GM19397 (cell line): ENCODE data around the gene UQCC2.

Source experiments
- ATAC-seq: cut with Tn5 transposase; IDR thresholded peaks from one replicate; pipeline ENCODE4 v1.9.1; 2021; ENCODE audit warnings: mild to moderate bottlenecking, moderate library complexity; ENCODE audit not compliant: unreplicated experiment

Gene UQCC2

GRCh38 chr6:33725891-33726673 lies 14.6 kb upstream of the UQCC2 start:
- ATAC-seq: no peak

DNA sequence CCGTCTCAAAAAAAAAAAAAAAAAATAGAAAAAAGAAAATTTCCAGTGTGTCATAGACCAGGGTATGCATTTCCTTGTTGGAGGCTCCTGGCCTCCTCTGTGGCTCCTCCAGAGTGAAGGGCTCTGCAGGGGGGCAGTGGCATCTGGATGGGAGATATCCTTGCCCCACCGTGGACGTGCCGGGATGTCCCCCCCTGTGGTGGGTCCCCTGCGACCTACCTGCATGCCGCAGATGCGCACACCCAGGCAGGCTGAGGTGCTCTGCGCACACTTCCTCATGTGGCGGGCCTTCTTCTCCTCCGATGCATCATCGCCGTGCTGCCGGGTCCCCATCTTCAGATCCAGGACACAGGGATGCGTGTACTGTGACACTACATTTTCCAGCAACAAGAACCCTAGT lies 13.7 kb upstream of the UQCC2 start:
- ATAC-seq: no peak

DNA sequence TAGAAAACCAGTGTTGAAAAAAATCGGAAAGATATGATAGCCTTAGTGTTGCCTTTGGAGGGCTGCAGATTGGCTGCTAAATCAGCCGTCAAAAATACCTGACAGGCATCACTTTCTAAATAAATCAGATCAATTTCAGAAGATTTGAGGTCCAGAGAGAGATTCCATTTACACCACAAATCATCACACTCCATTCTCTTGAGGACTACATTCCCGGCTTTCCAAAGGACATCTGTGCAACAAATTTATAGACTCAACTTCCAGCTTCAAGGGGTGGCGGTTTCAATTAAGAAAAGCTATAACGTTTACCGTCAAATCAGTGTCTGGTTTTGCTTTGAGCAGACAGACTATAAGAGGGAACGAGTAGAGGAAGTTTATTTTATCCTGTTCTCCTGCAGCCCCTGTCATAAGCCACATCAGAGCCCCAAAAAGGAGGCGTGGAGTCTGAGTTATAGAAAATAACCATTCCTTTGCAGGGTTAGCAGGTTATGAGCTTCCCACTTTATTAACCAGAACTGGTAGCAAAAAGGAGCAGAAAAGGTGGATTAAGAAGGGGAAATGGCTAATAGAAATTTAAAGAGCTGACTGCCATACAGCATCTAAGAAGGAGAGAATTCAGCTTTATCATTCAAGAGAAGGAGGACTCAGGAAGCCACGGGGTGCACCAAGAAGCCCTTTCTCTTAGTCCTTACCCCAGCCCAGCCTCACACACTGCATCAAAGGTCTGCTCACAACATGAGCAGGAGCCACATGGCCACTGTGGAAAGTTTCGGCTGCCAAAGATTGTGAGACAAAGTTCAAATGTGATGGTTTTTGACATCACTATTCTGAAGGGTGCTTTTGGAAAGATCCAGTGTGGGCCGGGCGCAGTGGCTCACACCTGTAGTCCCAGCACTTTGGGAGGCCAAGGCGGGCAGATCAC lies 12.9 kb upstream of the UQCC2 start:
- no peak for ATAC-seq

DNA sequence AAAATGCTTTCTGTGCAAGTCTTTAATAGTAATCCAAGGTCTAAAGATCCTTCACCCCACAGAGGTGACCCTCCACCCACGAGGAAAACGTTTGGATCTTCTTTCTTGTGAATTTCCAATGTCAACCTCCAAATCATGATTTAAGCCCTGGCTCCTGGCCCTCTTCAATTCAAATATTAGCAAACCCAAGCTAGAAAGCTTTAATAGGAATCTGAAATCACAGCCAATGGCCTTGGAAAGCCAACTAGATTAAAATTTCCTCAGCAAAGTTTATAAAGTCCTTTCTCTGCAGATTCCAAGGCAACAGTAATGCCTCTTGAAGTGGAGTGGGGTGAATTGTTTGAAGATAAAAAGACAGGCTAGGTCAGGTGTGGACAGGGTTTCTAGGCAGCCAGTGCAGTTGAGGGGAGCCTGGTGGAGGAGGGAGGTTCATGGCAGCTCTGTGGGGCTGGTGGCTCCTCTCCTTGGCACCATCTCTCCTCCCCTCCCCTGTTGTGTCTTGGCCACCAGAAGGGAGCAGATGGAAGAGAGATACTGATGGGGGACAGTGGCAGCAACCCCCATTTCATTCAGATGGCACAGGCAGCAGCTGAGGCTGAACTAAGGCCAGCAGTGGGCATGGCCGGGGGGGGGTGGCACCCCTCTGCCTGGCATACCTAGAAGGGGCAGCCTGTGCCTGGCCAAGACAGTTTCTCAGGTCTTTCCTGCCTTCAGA lies 12.0 kb upstream of the UQCC2 start:
- no peak for ATAC-seq

GRCh38 chr6:33722103-33722623 lies 10.7 kb upstream of the UQCC2 start:
- ATAC-seq: no peak

DNA sequence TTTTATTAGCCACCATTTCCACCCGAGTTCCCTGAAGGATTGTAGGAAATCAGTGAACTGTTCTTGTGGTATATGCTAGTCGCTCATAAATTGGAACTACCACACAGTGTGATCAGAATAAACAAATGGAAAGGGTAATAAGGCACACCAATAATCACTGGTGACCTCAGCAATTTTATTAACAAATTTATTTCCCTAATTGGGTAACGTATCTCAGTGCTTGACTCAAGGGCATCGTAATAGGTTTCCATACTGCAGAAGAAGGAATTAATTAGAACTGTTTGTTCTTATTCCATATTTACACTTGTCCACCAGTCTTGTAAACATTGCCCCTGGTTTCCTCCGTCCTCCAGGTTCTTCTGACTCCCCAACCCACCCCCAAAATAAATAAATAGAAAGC lies 10.0 kb upstream of the UQCC2 start:
- ATAC-seq: no peak

DNA sequence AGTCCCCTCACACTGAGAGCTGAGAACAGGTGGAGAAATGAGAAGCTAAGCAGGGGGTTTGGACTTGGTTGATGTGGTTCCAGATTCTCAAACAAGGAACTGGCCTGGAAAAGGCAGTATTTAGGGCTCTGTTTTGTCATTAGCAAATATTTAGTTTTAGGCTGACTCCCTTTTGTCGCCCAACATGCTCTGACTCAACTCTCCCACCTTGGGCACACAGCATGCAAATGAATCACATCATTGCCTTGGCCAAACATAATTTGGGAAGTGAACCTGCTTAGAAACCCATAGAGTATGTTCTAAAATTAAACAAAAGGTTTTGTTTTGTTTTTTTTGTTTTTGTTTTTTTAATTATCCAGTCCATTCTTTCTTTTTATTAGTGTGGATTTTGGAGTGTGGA lies 9.5 kb upstream of the UQCC2 start:
- no peak for ATAC-seq

DNA sequence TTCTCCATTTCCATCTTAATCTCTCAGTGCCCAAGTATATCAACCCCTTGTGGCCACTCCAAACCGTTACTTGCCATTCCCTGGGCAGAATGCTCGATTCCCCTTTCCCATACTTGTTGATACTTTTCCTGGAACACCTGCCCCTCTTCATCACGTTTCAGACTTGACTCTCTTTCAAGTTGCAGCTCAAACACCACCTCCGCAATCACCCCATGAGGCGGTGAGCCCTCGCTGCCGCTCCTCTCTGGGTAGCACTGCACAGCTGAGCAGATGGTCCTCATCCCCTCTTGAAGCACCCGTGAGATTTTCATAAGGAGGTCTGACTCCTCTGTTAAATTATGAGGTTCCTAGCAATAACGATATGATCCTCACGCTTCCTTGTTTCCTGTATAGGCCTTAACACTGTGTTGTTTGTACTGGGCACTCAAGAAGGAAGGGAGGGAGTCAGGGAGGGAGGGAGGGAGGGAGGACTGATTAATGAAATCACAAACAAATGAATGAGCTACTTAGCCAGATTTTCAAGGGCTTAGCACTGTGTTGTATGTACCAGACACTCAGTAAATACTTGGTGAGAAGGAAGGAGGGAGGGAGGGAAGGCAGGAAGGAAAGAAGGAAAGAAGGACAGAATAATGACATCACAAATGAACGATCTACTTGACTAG lies 8.0 kb upstream of the UQCC2 start:
- no peak for ATAC-seq

- no peak for ATAC-seq
Measured at GRCh38 chr6:33718713-33719112, 7.2 kb upstream of the UQCC2 start.

- no peak for ATAC-seq
Measured at GRCh38 chr6:33717934-33718455, 6.5 kb upstream of the UQCC2 start.

- no peak for ATAC-seq
Measured at GRCh38 chr6:33716890-33717632, 5.6 kb upstream of the UQCC2 start.

DNA sequence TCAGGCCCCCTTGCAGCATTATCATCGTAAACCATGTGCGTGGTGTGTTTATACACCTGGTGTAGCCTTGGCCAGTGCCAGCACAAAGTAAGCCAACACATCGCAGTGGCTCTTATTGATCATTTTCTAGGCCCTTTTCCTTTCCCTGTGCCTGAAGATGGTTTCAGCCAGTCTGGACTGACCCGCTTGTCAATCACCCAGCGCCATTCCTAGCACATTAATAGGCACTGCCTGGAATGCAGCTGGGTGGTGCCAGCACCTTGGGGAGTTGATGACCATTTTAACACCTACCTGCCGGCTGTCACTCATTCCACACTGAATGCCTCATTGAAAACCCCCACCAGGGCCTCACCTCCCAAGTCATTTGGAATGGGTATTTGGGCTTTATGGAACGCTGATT lies 4.9 kb upstream of the UQCC2 start:
- ATAC-seq: no peak

- ATAC-seq: no peak
Measured at GRCh38 chr6:33714385-33715040, 3.0 kb upstream of the UQCC2 start.

DNA sequence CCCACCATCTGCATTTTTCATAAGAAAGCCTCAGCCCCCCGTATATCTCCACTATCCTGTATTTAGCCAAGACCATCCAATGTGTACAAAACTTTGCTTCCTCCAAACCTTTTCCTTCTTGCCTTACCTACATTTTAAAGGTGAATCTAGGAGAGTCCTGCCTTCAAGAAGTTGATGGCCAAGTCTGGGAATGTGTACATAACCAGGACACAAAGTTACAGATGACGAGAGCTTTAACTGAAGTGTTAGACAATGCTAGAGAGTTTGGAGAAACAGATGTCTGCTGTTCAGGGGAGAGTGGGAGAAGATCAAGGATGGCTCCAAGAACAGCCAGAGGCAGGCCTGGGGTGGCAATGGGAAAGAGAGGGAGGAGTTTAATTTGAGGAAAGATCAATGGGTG lies 2.3 kb upstream of the UQCC2 start:
- ATAC-seq: no peak

- no peak for ATAC-seq
Measured at GRCh38 chr6:33712914-33713313, 1.4 kb upstream of the UQCC2 start.

- no peak for ATAC-seq
Measured at GRCh38 chr6:33710296-33711121, 991 bp downstream of the UQCC2 start.

- no peak for ATAC-seq
Measured at GRCh38 chr6:33709605-33710295, 1.8 kb downstream of the UQCC2 start.
